Tibial nerve (tissue), 4 donors: Measurements from ENCODE around the gene SORL1-AS1.

Experiments used
- CTCF ChIP-seq, 5 experiments: fragments of 200-600 bp in 3 of 5; fragments of 450-650 bp in 2 of 5; sonication (generic) in 3 of 5; IDR thresholded peaks; one replicate each; pipeline ENCODE4 v1.5.1; 2016 to 2019; ENCODE audit warnings: antibody characterized with exemption in 5 of 5, mild to moderate bottlenecking in 3 of 5, moderate library complexity in 2 of 5
- EP300 ChIP-seq, 2 donors: sonication (generic); formaldehyde crosslinking; IDR thresholded peaks; one replicate each; pipeline ENCODE4 v1.6.1; 2017; ENCODE audit warnings: antibody characterized with exemption in 2 of 2, mild to moderate bottlenecking in 1 of 2
- POLR2A ChIP-seq, 2 donors: fragments of 450-650 bp; IDR thresholded peaks; one replicate each; pipeline ENCODE4 v1.6.1; 2017; ENCODE audit warnings: antibody characterized with exemption in 2 of 2, mild to moderate bottlenecking in 2 of 2, moderate library complexity in 2 of 2

- TF ChIP-seq CTCF (IDR thresholded peaks at IDR 0.05) (no peak), EP300 (IDR thresholded peaks at IDR 0.05) (no peak), POLR2A (IDR thresholded peaks at IDR 0.05) (no peak)
These were observed 63.1 kb downstream of the SORL1-AS1 start for GRCh38 chr11:121389651-121390050.
